HG02610 (cell line): ENCODE measurements around the gene PLCB1.
"Not testable (repeated sequence)": the region's sequence is repeated elsewhere in the genome, so short reads cannot be mapped to it uniquely, and the experiment has no call there.

Source experiments
- ATAC-seq: cut with Tn5 transposase; IDR thresholded peaks from one replicate; pipeline ENCODE4 v1.9.1; 2021; ENCODE audit warnings: mild to moderate bottlenecking, moderate library complexity; ENCODE audit not compliant: unreplicated experiment

PLCB1 gene

GRCh38 chr20:8853211-8853610 lies 721.1 kb downstream of the PLCB1 start:
- ATAC-seq, result not testable (repeated sequence)

GRCh38 chr20:8853805-8854338 lies 721.8 kb downstream of the PLCB1 start:
- ATAC-seq, result peak; percentile 82

- ATAC-seq, result no peak
Measured at GRCh38 chr20:8854571-8854970, 722.5 kb downstream of the PLCB1 start.

- ATAC-seq, result no peak
Measured at GRCh38 chr20:8855315-8855714, 723.2 kb downstream of the PLCB1 start.

GRCh38 chr20:8856668-8857067 lies 724.6 kb downstream of the PLCB1 start:
- no peak for ATAC-seq

GRCh38 chr20:8858181-8858787 lies 726.2 kb downstream of the PLCB1 start:
- ATAC-seq, result no peak

DNA sequence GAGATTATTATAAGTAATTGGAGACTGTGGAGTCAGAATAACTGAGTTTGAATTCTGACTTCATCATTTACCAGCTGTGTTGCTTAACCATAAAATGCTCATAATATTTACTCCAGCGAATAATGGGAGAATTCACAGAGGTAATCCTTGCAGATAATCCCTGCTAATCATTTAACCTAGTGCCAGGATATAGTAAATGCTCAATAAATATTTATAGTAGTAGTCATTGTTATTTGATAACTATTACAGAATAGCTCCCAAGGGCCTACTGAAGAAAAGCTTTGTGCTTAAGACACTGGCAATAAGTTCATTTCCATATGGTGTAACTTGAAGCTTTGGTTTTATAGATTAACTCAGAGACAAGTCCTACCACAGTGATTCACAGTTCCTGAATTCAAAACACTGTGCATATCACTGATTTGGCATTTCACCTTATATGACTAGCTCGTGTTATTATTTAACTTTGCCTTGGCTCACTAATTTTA lies 728.0 kb downstream of the PLCB1 start:
- ATAC-seq, result no peak

GRCh38 chr20:8862092-8862491 lies 730.0 kb downstream of the PLCB1 start:
- no peak for ATAC-seq

DNA sequence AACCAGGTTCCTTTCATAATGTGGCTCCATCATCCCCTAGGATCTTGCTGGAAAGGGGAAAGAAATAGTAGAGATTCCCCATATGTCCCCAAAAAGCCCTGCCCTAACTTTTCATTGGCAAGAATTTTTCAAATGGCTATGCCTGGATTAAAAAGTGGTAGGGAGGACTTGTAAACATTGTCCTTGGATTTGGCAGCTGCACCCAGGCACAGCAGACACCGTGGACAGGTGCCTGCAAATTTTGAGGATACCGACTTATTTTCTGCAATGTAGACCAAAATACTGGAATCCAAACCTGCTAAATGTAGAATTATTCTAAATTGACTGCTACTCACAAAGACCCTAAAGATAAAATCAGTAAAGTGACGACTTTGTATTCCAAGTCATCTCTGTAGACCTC lies 733.6 kb downstream of the PLCB1 start:
- no peak for ATAC-seq

DNA sequence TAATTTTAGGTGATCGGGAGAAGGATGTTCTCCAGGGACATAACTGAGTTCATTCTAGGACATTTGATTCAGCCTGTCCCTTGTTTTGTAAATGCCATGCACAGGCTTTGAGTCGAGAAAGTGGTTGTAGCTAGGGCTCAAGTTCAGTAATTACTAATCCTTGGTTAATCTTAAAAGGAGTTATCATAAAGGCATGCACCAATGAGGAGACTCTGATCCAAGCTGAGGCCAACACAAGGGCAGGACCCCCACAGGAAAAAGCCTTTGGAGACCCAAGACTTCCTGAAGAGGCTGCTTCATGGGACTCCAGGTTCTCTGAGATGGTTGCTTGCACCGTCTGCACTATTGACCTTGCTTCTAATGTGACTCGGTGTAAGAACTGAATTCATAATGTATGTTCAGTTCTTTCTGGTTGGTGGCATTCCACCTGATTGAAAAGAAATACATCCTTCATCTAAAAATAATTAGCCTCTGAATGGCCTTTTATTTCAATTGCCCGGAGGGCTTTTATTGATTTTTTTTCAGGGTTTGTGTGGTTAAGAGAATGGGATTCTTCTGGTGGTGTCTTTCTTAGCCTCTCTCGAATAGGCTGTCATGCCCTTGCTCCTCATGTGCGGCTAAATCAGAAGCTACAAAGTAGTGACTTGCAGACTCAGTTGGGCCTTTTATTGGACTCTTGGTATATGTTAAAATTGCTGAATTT lies 735.1 kb downstream of the PLCB1 start:
- no peak for ATAC-seq

GRCh38 chr20:8870652-8871051 lies 738.6 kb downstream of the PLCB1 start:
- ATAC-seq, result no peak

- no peak for ATAC-seq
Measured at GRCh38 chr20:8874437-8874836, 742.4 kb downstream of the PLCB1 start.

DNA sequence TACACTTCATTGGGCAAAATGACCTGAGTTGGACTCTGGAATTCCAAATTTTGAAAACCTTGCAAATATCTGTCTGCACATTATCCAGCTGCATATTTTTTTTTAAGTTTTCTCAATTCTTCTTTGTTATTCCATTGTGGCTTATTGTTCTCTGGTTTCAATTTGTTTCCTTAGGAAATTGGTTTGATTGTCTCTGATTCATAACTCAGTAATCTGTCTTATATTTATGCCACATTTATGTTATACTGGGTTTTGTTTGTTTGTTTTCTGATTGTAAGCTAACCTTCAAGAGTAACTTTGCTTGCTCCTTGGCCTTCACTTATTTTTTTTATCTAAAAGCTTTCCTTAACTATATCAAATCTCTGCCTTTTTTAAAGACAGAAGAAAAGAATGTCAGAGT lies 743.5 kb downstream of the PLCB1 start:
- ATAC-seq, result no peak

- no peak for ATAC-seq
Measured at GRCh38 chr20:8876366-8876765, 744.3 kb downstream of the PLCB1 start.

DNA sequence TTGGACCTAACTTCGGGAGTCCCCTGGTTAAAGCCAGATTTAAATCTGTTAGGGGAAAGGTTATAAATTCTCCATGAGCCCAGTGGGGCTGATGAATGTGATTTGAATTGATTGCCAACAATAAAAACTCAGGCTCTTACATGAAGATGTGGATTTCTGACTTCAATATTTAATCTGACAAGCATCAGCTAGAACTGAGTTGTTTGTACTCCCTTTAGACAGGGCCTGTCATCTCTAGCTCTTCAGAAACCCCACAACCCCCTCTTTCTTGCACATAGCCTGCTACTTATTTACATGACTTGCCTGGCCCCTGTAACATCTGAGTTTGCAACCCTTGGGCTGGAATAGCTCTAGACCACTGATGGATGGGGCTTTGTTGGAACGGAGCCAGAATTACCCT lies 745.2 kb downstream of the PLCB1 start:
- no peak for ATAC-seq

- ATAC-seq, result no peak
Measured at GRCh38 chr20:8879669-8880068, 747.6 kb downstream of the PLCB1 start.

GRCh38 chr20:8880085-8880853 lies 748.2 kb downstream of the PLCB1 start:
- ATAC-seq, result no peak

- ATAC-seq, result no peak
Measured at GRCh38 chr20:8891039-8891438, 759.0 kb downstream of the PLCB1 start.

DNA sequence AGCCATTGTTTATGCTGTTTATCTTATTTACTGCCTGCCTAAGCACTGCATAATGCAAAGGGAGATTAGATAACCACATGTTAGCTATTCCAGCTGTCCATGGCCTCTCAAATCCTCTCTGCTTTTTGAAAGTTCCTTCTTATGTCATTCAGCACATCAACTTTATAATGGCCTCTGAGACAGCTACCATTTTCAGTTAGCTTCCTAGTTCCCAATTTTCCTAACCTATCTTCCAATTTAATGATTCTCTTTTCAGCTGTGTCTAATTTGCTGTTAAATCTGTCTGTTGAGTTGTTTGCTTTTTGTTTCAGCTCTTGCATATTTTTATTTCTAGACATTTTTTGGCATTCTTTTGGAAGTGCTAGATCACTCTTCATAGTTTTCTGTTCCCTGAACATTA lies 763.4 kb downstream of the PLCB1 start:
- no peak for ATAC-seq

GRCh38 chr20:8898823-8899222 lies 766.8 kb downstream of the PLCB1 start:
- no peak for ATAC-seq

GRCh38 chr20:8901237-8902025 lies 769.4 kb downstream of the PLCB1 start:
- no peak for ATAC-seq
